Measurements from ENCODE around the gene TMEM205.
A peak's percentile ranks its signal among the peaks of the same experiment; 100 is the strongest.
"Not testable (repeated sequence)": the region's sequence is repeated elsewhere in the genome, so short reads cannot be mapped to it uniquely, and the experiment has no call there.

TMEM205 gene

DNA sequence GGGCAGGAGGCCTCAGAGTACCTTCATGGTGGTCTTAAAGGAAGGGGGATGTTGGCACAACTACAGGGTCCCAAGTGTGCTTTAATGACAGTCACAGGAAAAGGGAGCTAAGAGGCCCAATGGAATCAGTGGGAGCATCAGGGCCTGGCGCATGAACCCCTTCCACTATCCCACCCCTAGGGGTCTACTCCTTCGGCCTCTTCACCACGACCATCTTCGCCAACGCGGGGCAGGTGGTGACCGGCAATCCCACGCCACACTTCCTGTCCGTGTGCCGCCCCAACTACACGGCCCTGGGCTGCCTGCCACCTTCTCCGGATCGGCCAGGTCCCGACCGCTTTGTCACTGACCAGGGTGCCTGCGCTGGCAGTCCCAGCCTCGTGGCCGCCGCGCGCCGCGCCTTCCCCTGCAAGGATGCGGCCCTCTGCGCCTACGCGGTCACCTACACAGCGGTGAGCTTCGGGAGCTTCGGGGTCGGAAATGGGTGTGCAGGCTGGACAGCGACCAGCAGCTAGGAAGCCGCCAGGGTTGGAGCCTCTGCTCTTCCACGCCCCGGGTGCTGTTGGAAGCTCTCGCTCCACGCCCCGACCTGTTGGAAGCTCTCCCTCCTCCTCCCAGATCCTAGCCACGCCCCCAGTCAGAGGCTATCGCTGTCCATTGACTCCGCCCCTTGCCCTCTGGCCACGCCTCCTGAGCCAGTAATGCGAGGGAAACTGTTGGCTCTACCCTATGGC is 15.1 kb upstream of the TMEM205 start:
- Histone ChIP-seq H3K36me3 (peaks cover 0 to 85% (median 43%) of the 10 kb centered on the region in 3 donors), H3K27me3 (no peaks in the 10 kb centered on the region), H3K4me1 (peaks cover 0 to 7% (median 4%) of the 10 kb centered on the region in 4 donors), H3K9me3 (no peaks in the 10 kb centered on the region), H3K27ac (no peak overlapping the region), H3K4me3 (no peak overlapping the region)
- intact Hi-C loops (cut with DNase I; ENCODE audit: low total_unique reads): no loop called here
- no peak for DNase-seq
- TF ChIP-seq, protein P1, sequence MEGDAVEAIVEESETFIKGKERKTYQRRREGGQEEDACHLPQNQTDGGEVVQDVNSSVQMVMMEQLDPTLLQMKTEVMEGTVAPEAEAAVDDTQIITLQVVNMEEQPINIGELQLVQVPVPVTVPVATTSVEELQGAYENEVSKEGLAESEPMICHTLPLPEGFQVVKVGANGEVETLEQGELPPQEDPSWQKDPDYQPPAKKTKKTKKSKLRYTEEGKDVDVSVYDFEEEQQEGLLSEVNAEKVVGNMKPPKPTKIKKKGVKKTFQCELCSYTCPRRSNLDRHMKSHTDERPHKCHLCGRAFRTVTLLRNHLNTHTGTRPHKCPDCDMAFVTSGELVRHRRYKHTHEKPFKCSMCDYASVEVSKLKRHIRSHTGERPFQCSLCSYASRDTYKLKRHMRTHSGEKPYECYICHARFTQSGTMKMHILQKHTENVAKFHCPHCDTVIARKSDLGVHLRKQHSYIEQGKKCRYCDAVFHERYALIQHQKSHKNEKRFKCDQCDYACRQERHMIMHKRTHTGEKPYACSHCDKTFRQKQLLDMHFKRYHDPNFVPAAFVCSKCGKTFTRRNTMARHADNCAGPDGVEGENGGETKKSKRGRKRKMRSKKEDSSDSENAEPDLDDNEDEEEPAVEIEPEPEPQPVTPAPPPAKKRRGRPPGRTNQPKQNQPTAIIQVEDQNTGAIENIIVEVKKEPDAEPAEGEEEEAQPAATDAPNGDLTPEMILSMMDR (IDR thresholded peaks at IDR 0.05): no peak

DNA sequence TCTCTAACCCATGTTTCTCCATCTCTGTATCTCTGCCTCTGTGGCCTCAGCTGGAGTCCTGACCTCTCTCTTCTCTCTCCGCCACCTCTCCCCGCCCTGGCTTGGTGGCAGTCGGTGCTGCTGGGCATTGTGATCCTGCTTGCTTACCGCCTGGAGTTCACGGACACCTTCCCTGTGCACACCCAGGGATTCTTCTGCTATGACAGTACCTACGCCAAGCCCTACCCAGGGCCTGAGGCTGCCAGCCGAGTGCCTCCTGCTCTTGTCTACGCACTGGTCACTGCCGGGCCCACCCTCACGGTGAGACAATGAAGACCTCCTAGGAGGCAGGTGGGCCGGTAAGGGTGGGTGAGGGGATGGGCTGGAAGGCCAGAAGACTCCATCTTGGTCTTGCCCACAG is 13.4 kb upstream of the TMEM205 start:
- H3K27ac ChIP-seq: no peak overlapping the region
- intact Hi-C loops (cut with DNase I; ENCODE audit: low total_unique reads): no loop called here
- DNase-seq: no peak
- TF ChIP-seq, protein P1 (IDR thresholded peaks at IDR 0.05): no peak
- H3K27me3 ChIP-seq: no peaks in the 10 kb centered on the region
- H3K36me3 ChIP-seq: peaks cover 0 to 67% (median 32%) of the 10 kb centered on the region in 3 donors
- H3K4me1 ChIP-seq: peaks cover 0 to 23% (median 15%) of the 10 kb centered on the region in 4 donors
- no peaks in the 10 kb centered on the region for H3K9me3 ChIP-seq
- no peak overlapping the region for H3K4me3 ChIP-seq

DNA sequence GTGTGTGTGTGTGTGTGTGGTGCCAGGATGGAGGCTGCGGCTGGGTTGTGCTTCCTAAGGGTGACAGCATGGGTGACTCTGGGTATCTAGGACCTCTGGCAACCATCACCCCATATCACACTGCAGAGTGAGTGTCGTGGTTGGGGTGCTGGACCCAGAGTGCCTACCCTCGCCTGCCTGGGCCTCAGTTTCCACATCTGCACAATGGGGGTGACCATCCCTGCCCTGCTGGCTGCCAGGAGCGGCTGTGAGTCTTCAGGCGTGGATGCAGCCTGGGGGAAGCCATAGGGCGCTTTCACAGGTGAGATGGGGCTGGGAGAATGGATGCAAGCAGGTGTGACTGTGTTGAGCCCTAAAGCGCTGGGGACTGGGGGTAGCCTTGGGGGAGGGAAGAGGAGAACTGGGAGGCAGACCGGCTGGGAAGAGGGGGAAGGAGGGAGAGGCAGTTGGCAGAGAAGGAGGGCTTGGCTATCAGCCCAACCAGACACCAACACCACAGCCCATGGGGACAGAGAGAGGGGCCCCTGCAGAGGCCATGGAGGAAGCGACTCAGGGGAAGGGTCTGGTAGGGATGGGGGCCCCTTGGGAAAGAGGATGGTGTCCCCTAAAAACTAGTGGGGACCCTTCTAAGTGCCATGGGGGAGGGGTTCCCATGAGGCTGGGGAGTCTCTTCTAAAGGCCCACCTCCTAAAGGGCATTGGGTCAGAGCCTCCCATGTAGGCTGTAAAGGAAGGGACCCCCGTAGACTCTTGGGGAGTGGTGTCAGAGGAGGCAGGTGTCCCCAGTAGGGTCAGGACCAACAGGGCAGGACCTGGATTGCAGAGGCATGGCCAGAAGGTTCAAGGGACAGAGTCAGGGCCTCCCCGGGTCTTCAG is 10.8 kb upstream of the TMEM205 start:
- Histone ChIP-seq H3K4me1 (peaks cover 0 to 23% (median 15%) of the 10 kb centered on the region in 4 donors), H3K27me3 (no peaks in the 10 kb centered on the region), H3K4me3 (no peak overlapping the region), H3K27ac (no peak overlapping the region), H3K36me3 (peaks cover 0 to 42% (median 22%) of the 10 kb centered on the region in 3 donors), H3K9me3 (no peaks in the 10 kb centered on the region)
- intact Hi-C loops (cut with DNase I; ENCODE audit: low total_unique reads): no loop called here
- TF ChIP-seq, protein P1 (IDR thresholded peaks at IDR 0.05): no peak
- no peak for DNase-seq

DNA sequence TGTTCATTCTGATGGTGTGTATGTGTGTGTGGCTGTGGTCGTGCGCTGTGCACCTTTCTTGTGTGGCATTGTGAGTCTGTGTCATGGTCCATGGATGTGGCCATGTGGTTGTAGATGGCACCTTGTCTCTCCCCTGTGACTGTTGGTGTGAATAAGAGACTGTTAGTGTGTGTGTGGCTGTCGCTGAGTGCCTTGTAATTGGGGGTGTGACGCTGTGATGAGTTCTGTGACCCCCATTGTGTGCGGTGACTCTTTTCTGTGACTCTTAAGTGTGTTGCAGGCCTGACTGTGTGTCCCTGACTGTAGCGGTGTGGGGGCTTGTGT is 10.0 kb upstream of the TMEM205 start:
- TF ChIP-seq, protein P1 (IDR thresholded peaks at IDR 0.05): no peak
- H3K27me3 ChIP-seq: no peaks in the 10 kb centered on the region
- no peak for DNase-seq
- H3K4me1 ChIP-seq: peaks cover 0 to 23% (median 15%) of the 10 kb centered on the region in 4 donors
- H3K36me3 ChIP-seq: peaks cover 0 to 33% (median 13%) of the 10 kb centered on the region in 3 donors
- H3K27ac ChIP-seq: peak overlapping the region; percentile 76 to 84
- no peaks in the 10 kb centered on the region for H3K9me3 ChIP-seq
- intact Hi-C loops (cut with DNase I; ENCODE audit: low total_unique reads): no loop called here
- H3K4me3 ChIP-seq: peak overlapping the region; percentile 73 to 79

DNA sequence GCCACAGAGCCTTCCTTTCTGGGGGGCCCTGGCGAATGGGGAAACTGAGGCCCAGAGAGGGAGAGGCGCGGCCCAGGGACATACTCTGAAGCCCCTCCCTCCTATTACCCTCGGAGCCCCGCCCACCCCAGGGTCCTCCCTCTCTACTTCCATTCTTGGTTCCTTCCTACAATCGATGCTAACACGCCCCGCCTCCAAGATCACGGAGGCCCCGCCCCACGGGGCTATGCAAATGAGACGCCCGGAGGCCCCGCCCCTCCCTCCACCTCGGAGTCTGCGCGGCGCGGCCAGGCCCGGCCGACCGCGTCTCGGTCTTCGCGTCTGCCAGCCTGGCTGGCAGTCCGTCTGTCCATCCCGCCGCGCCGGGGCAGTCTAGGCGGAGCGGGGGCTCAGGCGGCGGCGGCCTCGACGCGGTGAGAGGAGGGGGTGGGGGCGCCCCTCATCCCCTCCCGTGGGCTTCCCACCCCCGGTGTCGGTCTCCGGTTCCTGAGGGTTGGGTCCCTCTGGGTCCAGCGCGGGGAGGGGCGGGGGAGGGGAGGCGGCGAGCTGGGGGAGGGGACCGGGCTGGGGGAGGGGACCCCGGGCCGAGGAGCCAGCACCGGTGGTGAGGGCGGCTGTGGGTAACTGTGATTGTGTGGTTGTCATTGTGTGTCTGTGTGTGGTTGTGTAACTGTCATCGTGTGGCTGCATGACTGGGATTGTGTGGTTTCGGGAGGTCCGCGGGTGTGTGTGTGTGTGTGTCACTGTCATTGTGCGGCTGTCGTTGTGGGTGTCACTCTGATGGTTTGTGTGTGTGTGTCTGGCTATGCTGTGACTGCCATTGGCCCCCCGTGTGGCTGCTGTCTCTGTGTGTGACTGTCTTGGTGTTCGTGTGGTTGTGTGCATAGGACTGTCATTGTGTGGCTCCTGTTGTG is 9.3 kb upstream of the TMEM205 start, which contains the start of gene PLPPR2:
PLPPR2 (plus strand) TSS at position 273 of the 914 bp plus-strand sequence. CDS start 2,242 bp downstream, outside the sequence.
- Histone ChIP-seq H3K27me3 (no peaks in the 10 kb centered on the region), H3K4me1 (peaks cover 0 to 23% (median 15%) of the 10 kb centered on the region in 4 donors), H3K36me3 (peaks cover 0 to 27% (median 7%) of the 10 kb centered on the region in 3 donors), H3K27ac (peak within 1 kb of the TSS; percentile 76 to 84), H3K4me3 (peak within 1 kb of the TSS; percentile 73 to 79), H3K9me3 (no peaks in the 10 kb centered on the region)
- intact Hi-C loops (cut with DNase I; ENCODE audit: low total_unique reads): no loop called here
- DNase-seq: peak; percentile 97 to 98
- TF ChIP-seq, protein P1 (IDR thresholded peaks at IDR 0.05): no peak

DNA sequence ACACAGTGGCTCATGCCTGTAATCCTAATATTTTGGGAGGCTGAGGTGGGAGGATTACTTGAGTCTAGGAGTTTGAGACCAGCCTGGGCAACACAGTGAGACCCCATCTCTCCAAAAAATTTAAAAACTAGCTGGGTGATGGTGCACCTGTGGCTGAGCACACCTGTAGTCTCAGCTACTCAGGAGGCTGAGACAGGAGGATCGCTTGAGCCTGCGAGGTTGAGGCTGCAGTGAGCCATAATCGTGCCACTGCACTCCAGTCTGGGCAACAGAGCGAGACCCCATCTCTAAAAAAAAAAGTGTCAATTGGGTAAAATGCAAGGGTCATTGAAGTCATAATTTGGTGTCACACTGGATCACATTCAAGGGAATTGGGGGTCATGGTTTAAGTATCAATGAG is 8.0 kb upstream of the TMEM205 start:
- Histone ChIP-seq H3K4me1 (peaks cover 0 to 23% (median 15%) of the 10 kb centered on the region in 4 donors), H3K36me3 (peaks cover 0 to 21% (median 7%) of the 10 kb centered on the region in 3 donors)
- DNase-seq; H3K27me3 ChIP-seq; intact Hi-C loops (cut with DNase I; ENCODE audit: low total_unique reads); H3K27ac ChIP-seq; H3K4me3 ChIP-seq; H3K9me3 ChIP-seq: not testable (repeated sequence)

Measured in tibial artery (tissue), 4 donors.